NOMO-1 treated with DMSO at 0.1 percent for 48 hours (cell line): ENCODE measurements around the gene RAI1.

Experiments
- DNase-seq: peaks from one replicate; lab custom pipeline; 2025; ENCODE audit not compliant: unreplicated experiment; lab: John Stamatoyannopoulos, UW

RAI1 gene

DNA sequence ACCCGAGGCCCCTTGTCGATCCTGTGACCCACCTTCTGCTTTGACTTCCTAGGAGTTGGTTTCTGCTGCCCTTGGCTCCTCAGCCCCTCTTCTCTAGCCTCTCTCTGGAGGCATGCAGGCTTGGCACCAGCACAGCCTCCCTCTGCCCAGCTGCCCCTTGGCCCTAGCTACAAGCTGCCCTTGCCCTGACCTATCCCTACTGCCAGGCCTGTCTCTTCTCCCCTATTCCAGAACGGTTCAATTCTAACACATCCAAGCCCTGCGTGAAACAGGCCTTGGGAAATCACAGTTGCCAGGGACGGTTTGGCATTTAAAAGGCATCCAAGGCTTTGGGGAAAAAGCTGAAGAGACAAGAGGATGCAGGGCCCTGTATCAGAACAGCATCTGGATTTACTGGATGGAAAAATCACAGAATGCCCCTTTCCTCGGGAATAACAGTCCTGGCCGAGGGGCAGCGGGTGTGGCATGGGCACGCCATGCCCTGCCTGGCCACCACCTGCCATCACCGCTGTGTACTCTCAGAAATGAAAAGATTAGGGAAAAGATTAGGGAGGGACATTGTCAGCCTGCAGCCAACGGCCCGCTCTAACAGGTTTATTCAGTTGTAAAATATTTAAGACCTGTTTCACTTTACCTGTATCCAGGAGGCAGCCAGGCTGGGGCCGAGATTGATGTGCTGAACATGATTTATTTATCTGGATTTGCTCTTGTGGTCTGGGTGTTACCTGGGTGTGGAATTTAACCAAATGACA lies 15.8 kb downstream of the RAI1 start:
- DNase-seq, result no peak

DNA sequence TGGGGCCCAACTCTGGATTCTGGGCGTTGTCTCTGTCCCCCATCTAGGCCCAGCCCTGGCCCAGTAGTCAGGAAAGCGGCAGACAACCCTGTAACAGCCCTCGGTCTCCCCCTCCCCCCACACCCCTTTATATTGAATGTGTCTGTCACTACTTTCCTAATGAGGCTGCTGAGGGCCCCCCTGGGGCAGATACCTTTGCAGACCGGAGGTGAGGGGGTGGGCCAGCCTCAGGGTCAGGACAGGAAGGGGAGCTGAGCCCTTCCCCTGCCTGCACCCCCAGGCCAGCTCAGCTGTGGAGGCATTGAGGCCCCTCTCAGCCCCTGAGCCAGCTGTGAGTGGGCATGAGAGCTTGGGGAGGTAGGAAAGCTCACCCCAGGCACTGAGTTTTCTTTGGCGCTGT lies 17.1 kb downstream of the RAI1 start:
- no peak for DNase-seq

DNA sequence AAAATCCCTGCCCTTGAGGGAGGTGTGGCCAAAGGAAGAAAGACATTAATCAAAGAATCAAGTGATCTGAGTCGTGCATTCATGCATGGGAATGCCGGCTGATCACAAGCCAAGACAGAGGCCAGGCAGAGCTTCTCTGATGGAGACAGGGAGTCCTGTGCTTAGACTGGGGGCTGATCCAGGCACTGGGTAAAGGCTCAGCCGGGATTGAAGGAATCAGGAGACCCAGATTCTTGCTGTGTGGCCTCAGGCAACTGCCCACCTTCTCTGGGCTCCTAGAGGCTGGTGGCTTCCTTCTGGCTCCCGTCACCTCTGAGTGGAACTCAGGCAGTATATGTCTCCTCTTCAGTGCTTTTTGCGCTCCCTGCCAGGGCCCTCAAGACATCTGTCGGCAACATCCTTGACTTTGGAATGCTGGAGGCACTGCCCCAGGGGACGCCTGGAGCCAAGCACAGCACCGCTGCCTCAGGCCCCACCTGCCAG lies 17.7 kb downstream of the RAI1 start:
- no peak for DNase-seq

DNA sequence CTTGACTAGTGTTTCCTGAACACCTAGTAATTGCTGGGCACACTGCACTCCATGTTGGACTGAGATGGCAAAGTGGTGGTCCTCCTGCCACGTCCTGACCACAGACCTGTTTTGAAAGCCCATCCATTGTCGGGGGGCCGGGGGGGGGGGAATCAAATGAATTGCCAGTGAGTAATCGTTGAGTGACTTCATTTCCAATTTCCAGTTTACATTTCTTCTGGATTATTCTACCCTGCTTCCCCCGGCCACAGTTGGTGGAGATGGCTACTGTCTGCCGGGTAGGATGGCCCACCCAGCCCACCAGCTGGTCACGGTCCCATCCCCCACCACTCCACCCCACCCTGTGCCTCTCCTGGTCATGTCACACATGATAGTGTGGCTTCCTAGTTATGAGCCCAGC lies 18.2 kb downstream of the RAI1 start:
- DNase-seq, result no peak

GRCh38 chr17:17700251-17700969 lies 19.2 kb downstream of the RAI1 start:
- no peak for DNase-seq

GRCh38 chr17:17701112-17701511 lies 19.9 kb downstream of the RAI1 start:
- DNase-seq, result no peak

DNA sequence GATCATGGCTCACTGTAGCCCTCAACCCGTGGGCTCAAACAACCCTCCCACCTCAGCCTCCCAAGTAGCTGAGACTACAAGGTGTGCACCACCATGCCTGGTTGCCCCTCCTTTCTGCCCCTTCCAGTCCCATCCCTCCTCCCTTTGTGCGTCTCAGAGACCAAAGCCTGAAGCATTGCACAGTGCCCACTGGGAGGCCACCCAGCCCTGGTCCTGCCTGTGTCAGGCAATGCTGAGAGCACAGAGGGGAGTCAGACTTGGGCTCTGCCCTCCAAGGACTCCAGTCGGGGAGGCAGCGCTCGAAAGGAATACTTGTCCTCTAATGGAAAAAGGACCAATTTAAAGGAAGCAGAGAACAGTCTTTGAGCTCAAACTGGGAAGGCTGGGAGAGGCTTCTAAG lies 20.4 kb downstream of the RAI1 start:
- no peak for DNase-seq

- no peak for DNase-seq
Observed at GRCh38 chr17:17702449-17703139, 21.3 kb downstream of the RAI1 start.

DNA sequence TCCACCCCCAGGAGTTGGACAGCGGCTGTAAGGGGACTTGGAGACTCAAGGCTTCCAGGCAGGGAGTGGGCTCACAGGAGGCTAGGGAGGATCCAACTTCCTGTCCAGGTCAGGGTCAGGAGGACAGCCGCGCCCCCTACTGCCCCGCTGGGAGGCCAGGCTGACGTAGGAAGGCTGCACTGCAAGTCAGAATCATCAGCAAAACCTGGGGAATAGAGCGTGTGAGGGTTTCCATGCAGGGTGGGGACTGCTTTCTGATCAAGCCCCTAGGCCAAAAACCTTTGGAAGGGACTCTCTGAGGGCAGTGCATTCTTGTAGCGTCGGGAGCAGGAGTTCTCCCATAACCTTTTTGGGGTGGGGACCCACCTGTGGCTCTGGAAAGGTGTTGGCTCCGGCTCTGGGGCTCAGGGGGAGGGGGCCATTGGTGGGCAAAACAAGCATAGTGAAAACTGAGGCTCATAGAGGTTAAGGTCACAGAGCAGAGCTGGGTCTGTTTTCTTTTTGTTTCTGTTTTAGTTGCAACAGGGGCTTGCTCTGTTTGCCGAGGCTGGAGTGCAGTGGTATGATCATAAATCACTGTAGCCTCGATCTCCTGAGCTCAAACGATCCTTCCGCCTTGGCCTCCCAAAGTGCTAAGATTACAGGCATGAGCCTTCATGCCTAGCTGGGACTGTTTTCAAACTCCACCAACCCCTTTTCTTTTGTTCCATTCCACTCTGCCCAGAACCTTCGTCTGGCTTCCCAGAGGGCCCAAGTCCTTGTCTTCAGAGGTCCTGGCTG lies 22.1 kb downstream of the RAI1 start:
- DNase-seq, result no peak

DNA sequence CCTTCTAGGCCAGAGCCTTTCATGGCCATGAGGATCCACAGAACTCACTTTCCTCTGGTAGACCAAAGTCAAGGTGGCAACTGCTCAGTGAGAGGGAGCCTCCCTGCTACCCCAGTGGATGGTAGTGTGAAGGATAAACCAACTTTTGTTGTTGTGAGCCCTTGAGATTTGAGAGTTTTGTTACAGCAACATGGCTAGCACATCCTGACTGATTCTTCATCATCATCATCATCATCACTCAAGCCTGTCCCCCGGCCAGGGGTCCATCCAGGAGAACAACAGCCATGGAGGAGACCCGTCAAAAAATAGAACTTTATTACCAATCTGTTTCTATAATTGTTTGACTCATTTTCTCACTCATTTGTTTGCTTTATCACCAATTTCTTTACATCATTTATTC lies 23.7 kb downstream of the RAI1 start:
- DNase-seq, result no peak

GRCh38 chr17:17706140-17707060 lies 25.1 kb downstream of the RAI1 start:
- DNase-seq, result no peak

DNA sequence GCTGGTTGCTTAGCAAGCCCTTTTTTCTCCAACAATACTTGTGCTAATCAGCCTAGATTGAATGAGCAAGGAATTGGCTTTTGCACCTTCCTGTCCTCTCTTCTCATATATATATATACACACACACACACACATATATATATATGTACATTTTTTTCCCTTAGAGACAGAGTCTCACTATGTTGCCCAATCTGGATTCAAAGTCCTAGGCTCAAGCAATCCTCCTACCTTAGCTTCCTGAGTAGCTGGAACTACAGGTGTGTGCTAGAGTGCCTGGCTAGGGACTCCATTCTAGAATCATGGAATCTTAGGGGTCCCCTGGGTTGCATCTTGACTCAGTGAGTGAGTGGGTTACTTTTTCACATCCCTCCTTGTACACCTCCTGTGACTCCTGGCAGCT lies 27.0 kb downstream of the RAI1 start:
- DNase-seq, result no peak

DNA sequence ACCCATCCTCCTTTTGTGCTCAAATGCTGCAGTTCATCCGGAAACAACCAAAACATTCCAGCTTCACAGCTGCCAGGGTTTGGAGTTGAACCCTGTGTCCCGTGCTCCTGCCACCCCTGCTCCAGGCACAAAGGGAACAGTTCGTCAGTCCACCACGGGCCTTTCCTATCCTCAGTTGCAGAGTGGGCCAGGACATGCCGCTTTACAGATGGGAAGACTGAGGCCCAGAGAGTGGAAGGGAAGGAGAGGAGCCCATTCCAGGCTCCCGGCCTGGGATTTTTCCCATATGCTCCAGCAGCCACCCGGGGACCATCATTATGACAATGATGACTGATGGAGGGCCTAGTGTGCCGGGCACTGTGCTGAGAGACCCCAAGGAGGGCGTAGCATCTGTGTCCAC lies 27.6 kb downstream of the RAI1 start:
- DNase-seq, result no peak

GRCh38 chr17:17709815-17710321 lies 28.6 kb downstream of the RAI1 start:
- DNase-seq, result no peak

GRCh38 chr17:17710355-17710727 lies 29.1 kb downstream of the RAI1 start:
- DNase-seq, result no peak

DNA sequence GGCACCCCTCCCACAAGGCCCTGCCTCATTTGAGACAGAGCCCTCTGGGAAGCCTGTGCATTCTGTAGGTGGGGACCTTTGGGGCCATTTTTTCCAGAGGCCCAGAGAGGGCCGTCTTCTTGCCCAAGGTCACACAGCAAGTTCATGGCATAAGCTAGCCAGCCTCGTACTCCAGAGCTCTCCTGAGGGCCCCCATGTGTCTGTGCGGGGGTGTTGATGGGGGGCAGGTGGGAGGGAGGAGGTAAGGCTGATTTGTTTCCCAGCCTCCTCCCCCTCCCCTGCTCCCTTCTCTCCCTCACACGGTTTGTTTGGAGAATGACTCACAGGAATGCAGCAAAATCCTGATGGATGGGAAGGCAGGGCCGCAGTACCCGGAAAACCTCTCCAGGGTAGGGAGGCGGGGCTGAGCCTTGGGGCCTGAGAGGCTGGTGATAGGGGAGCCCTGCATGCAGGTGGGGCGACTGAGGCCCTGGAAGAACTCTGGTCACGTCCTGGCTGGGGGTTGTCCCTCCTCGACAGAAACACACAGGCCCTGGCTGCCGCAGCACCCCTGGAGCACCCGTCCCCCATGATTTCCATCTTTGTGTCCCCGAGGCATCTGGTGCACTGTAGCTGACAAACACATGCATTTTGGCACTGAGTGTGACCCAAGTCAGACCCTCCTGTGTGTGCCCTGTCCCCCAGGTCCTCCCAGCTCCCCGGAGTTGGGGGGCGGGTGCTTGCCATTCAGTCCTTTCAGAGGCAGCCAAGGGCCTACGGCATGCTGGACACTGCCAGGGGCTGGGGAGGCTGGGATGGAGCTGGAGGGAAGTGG lies 29.7 kb downstream of the RAI1 start:
- no peak for DNase-seq

GRCh38 chr17:17711641-17712162 lies 30.4 kb downstream of the RAI1 start:
- DNase-seq, result no peak

GRCh38 chr17:17712268-17712924 lies 31.1 kb downstream of the RAI1 start:
- peak; percentile 72 for DNase-seq
